IPS-11a (cell line): Measurements from ENCODE around the gene SYT4.

Source experiments
- H3K4me3 ChIP-seq: one replicate; pipeline ENCODE4 v1.5.1; 2013; ENCODE audit warnings: low read depth, low read length, control low read depth

Gene SYT4

DNA sequence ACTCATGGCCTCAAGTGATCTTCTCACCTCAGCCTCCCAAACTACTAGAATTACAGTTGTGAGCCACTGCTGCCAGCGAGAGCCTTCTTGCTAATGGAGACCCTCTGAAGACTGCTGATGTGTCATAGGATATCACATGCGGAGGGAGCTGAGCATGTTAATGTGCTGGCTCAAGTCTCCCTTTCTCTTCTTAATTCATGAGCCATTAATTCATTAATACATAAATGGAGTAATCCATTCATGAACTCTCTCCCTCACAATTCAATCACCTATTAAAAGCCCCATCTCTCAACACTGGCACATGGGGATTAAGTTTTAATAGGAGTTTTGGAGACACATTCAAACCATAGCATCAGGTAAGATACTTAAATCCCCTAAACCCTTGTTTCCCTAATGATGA lies 54.8 kb downstream of the SYT4 start:
- H3K4me3 ChIP-seq, result no peak overlapping the region

- H3K4me3 ChIP-seq, result no peak overlapping the region
Observed at GRCh38 chr18:43220691-43221090, 56.6 kb downstream of the SYT4 start.
